CD4-positive, CD25-positive, alpha-beta regulatory T cell (primary cell): ENCODE results near the gene USP26. TPM values are rescaled to one million over a fixed set of nuclear protein-coding genes. Genes with fewer than 3 reads are reported as not detected.

Source experiments
- polyA plus RNA-seq, 4 donors: library from polyadenylated mRNA; unstranded; fragments of 300-500 nt; fragmentation: Illumina TruSeq; gene quantifications; one replicate each; pipeline ENCODE4 v1.2.3, GENCODE V29; 2021
- total RNA-seq: library from RNA; stranded (reverse); gene quantifications from one replicate; pipeline ENCODE4 v1.2.3, GENCODE V29; 2022

The USP26 gene
- total and polyA plus RNA-seq, 5 donors from 2014 or later = not detected

Other genes with a start within 250 kb of the USP26 start
- gene HS6ST2, start 138.5 kb downstream of the USP26 start, total RNA-seq = not detected
- gene HS6ST2, start 138.5 kb downstream of the USP26 start, polyA plus RNA-seq = not detected
- gene TFDP3, start 121.2 kb upstream of the USP26 start, total RNA-seq = not detected
- gene TFDP3, start 121.2 kb upstream of the USP26 start, polyA plus RNA-seq = not detected